Smooth muscle cell (in vitro differentiated cells): ENCODE results near the gene CD300LF. TPM values are rescaled to one million over a fixed set of nuclear protein-coding genes. Genes with fewer than 3 reads are reported as not detected.

ENCODE experiments used
- DNase-seq: peaks from one replicate; lab custom pipeline; 2025; ENCODE audit not compliant: unreplicated experiment; lab: John Stamatoyannopoulos, UW
- H2AFZ ChIP-seq: fragments of 200-600 bp; sonication (generic); 2 replicates; pipeline ENCODE4 v1.6.0; 2016; ENCODE audit warnings: antibody characterized with exemption, low read depth, mild to moderate bottlenecking
- H3F3A ChIP-seq: fragments of 200-600 bp; sonication (generic); 2 replicates; pipeline ENCODE4 v1.6.0; 2017; ENCODE audit warnings: antibody characterized with exemption, low read depth
- H3K27ac ChIP-seq: fragments of 200-600 bp; sonication (generic); 2 replicates; pipeline ENCODE4 v1.5.1; 2016; ENCODE audit warnings: low read depth, mild to moderate bottlenecking
- H3K27me3 ChIP-seq: fragments of 200-600 bp; sonication (generic); 2 replicates; pipeline ENCODE4 v1.6.1; 2016; ENCODE audit warnings: low read depth, mild to moderate bottlenecking
- H3K36me3 ChIP-seq: fragments of 200-600 bp; sonication (generic); 2 replicates; pipeline ENCODE4 v1.5.1; 2016; ENCODE audit warnings: low read depth
- H3K4me1 ChIP-seq: fragments of 200-600 bp; sonication (generic); 2 replicates; pipeline ENCODE4 v1.5.1; 2016; ENCODE audit warnings: low read depth
- H3K4me2 ChIP-seq: fragments of 200-600 bp; sonication (generic); 2 replicates; pipeline ENCODE4 v1.6.0; 2016; ENCODE audit warnings: mild to moderate bottlenecking
- H3K4me3 ChIP-seq: fragments of 200-600 bp; sonication (generic); 2 replicates; pipeline ENCODE4 v1.5.1; 2016; ENCODE audit warnings: mild to moderate bottlenecking
- H3K79me2 ChIP-seq: fragments of 200-600 bp; sonication (generic); 2 replicates; pipeline ENCODE4 v1.6.0; 2016; ENCODE audit warnings: low read depth, mild to moderate bottlenecking
- H3K9ac ChIP-seq: fragments of 200-600 bp; sonication (generic); 2 replicates; pipeline ENCODE4 v1.6.0; 2016; ENCODE audit warnings: low read depth
- H3K9me3 ChIP-seq: fragments of 200-600 bp; sonication (generic); replicated peaks from 2 replicates; pipeline ENCODE4 v1.5.1; 2016; ENCODE audit warnings: low read depth
- H4K20me1 ChIP-seq: fragments of 200-600 bp; sonication (generic); 2 replicates; pipeline ENCODE4 v1.6.0; 2016; ENCODE audit warnings: low read depth
- WGBS: methylation state at CpG from one replicate; pipeline ENCODE4 v1.1.7; 2016; ENCODE audit warnings: low lambda C conversion rate; 5-methylcytosine and 5-hydroxymethylcytosine counted together
- polyA plus RNA-seq: library from polyadenylated mRNA; unstranded; fragments of >200 nt; fragmentation: Nextera tagmentation; extraction: Ambion mirVana; gene quantifications from 2 replicates; pipeline ENCODE4 v1.2.1, GENCODE V29; 2016
- total RNA-seq: library from RNA; depleted of rRNA; stranded (reverse); fragments of >200 nt; gene quantifications from 2 replicates; pipeline ENCODE4 v1.2.3, GENCODE V29; 2014
- TF ChIP-seq, protein P1 (sequence below): fragments of 200-600 bp; sonication (generic); IDR thresholded peaks from 2 replicates; pipeline ENCODE4 v1.5.1; 2017; ENCODE audit warnings: borderline replicate concordance, mild to moderate bottlenecking, antibody characterized with exemption; ENCODE audit not compliant: insufficient read depth, poor library complexity, severe bottlenecking

CD300LF gene
- total and polyA plus RNA-seq, 2 experiments from 2014 or later = not detected

DNA sequence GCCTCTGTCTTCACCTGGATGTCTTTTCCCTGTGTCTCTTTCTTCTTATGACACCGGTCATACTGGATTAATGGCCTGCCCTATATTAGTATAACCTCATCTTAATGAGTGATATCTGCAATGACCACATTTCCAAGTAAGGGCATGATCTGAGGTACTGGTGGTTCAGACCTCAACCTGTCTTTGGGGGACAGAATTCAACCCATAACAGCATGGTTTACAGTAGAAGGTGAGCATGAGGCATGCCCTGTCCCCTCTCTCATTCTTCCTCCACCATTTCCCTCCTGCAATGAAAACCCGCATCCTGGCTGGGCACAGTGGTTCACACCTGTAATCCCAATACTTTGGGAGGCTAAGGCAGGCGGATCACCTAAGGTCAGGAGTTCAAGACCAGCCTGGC lies 21.5 kb upstream of the CD300LF start:
- peaks cover 57% of the 10 kb centered on the region for H3K27me3 ChIP-seq
- no peaks in the 10 kb centered on the region for H4K20me1 ChIP-seq
- H2AFZ ChIP-seq = no peak overlapping the region
- H3K4me2 ChIP-seq = no peak overlapping the region
- TF ChIP-seq, protein P1, sequence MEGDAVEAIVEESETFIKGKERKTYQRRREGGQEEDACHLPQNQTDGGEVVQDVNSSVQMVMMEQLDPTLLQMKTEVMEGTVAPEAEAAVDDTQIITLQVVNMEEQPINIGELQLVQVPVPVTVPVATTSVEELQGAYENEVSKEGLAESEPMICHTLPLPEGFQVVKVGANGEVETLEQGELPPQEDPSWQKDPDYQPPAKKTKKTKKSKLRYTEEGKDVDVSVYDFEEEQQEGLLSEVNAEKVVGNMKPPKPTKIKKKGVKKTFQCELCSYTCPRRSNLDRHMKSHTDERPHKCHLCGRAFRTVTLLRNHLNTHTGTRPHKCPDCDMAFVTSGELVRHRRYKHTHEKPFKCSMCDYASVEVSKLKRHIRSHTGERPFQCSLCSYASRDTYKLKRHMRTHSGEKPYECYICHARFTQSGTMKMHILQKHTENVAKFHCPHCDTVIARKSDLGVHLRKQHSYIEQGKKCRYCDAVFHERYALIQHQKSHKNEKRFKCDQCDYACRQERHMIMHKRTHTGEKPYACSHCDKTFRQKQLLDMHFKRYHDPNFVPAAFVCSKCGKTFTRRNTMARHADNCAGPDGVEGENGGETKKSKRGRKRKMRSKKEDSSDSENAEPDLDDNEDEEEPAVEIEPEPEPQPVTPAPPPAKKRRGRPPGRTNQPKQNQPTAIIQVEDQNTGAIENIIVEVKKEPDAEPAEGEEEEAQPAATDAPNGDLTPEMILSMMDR = no peak
- no peaks in the 10 kb centered on the region for H3K9me3 ChIP-seq
- H3K9ac ChIP-seq = no peak overlapping the region
- no peaks in the 10 kb centered on the region for H3F3A ChIP-seq
- H3K4me3 ChIP-seq = no peak overlapping the region
- H3K36me3 ChIP-seq = no peaks in the 10 kb centered on the region
- no peak for DNase-seq
- H3K4me1 ChIP-seq = no peaks in the 10 kb centered on the region
- 98% methylated on average over 3 of the region's 3 CpGs for WGBS
- H3K27ac ChIP-seq = no peak overlapping the region
- no peaks in the 10 kb centered on the region for H3K79me2 ChIP-seq

DNA sequence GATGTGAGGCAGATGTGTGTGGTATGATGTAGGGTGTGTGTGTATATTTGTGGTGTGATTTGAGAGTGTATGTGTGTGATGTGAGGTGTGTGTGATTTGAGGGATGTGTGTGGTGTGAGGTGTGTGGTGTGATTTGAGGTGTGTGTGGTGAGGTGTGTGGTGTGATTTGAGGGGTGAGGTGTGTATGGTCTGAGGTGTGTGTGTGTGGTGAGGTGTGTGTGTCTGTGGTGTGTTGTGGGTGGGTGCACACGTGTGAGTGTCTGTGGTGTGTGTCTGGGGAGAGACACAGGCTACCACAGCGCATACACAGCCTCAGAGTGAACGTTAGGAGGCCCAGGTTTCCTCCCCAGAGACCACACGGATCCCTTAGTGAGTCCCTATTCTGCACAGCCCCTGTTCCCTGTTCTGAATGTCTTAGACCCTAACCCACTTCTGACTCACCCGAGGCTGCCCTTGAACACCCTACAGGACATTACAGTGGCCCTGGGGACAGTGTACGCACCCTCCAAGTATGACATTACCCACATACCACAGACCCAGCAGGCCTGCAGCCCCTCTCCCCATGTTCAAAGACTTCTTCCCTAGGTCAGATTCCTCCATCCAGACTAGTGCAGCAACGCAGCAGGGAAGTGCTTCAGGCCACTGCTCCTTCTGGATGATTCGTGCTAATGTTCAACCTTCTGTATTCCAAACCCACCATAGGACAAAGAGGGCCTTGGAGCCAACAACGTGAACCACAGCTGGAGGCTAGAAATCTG lies 20.8 kb upstream of the CD300LF start:
- no peaks in the 10 kb centered on the region for H3F3A ChIP-seq
- H4K20me1 ChIP-seq = no peaks in the 10 kb centered on the region
- WGBS = 83% methylated on average over 6 of the region's 9 CpGs
- TF ChIP-seq, protein P1 = no peak
- H2AFZ ChIP-seq = no peak overlapping the region
- no peak overlapping the region for H3K27ac ChIP-seq
- no peak for DNase-seq
- H3K4me3 ChIP-seq = no peak overlapping the region
- H3K4me1 ChIP-seq = no peaks in the 10 kb centered on the region
- H3K79me2 ChIP-seq = no peaks in the 10 kb centered on the region
- peaks cover 51% of the 10 kb centered on the region for H3K27me3 ChIP-seq
- H3K36me3 ChIP-seq = no peaks in the 10 kb centered on the region
- no peaks in the 10 kb centered on the region for H3K9me3 ChIP-seq
- no peak overlapping the region for H3K9ac ChIP-seq
- no peak overlapping the region for H3K4me2 ChIP-seq

DNA sequence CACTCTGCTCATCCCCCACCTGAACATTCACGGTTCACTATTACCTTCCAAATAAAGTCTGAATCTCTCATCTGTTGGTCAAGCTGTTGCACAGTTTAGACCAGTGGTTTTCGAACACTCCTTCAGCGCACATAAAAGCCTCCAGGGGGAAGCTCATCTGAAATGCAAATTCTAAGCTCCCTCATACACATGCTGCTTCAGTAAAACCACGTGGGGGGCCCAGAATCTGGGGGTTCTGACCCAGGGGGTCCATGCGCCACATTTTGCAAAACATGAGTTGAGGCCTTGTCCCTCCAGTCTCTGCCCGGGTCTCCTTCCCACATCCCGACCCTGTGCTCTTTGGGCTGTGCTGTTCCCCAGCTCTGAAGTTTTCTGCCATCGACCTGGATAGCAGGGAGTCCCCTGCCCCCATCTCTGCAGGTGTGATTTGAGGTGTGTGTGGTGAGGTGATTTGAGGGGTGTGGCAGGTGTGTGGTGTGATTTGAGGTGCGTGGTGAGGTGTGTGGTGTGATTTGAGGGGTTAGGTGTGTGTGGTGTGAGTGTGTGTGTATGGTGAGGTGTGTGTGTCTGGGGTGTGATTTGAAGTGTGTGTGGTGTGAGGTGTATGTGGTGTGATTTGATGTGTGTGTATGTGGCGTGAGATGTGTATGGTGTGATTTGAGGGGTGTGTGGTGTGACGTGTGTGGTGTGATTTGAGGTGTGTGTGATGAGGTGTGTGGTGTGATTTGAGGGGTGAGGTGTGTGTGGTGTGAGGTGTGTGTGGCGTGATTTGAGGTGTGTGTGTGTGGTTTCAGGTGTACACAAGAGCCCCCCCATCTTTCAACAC lies 19.5 kb upstream of the CD300LF start:
- H3F3A ChIP-seq = no peaks in the 10 kb centered on the region
- H3K9me3 ChIP-seq = no peaks in the 10 kb centered on the region
- H3K4me1 ChIP-seq = no peaks in the 10 kb centered on the region
- TF ChIP-seq, protein P1 = no peak
- no peaks in the 10 kb centered on the region for H3K79me2 ChIP-seq
- no peaks in the 10 kb centered on the region for H4K20me1 ChIP-seq
- no peak for DNase-seq
- H3K4me3 ChIP-seq = no peak overlapping the region
- 83% methylated on average over 11 of the region's 12 CpGs for WGBS
- no peak overlapping the region for H3K9ac ChIP-seq
- no peak overlapping the region for H2AFZ ChIP-seq
- no peaks in the 10 kb centered on the region for H3K36me3 ChIP-seq
- H3K27ac ChIP-seq = no peak overlapping the region
- H3K27me3 ChIP-seq = peaks cover 38% of the 10 kb centered on the region
- no peak overlapping the region for H3K4me2 ChIP-seq

DNA sequence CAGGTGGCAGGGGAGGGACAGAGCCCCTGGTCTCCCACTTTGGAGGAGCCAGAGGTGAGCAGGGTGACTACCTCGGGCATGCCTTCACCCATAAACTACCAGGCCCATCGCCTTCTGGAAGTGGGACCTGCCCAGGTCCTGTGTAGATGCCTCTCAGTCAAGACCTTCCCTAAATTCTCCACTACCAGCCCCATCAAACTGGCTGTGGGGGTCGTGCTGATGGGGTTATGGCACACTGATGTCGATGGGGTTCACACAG lies 18.6 kb upstream of the CD300LF start:
- Histone ChIP-seq H3K9ac (no peak overlapping the region), H4K20me1 (no peaks in the 10 kb centered on the region), H3K4me1 (no peaks in the 10 kb centered on the region), H2AFZ (no peak overlapping the region), H3K9me3 (no peaks in the 10 kb centered on the region), H3K27ac (no peak overlapping the region), H3K79me2 (no peaks in the 10 kb centered on the region), H3K4me3 (no peak overlapping the region), H3K4me2 (no peak overlapping the region), H3F3A (no peaks in the 10 kb centered on the region), H3K36me3 (no peaks in the 10 kb centered on the region), H3K27me3 (peaks cover 28% of the 10 kb centered on the region)
- TF ChIP-seq, protein P1 = no peak
- WGBS = 71% methylated on average over 4 of the region's 4 CpGs
- no peak for DNase-seq
